CMK (cell line): Measurements from ENCODE around the gene SEC31A.
"Not testable (repeated sequence)": the region's sequence is repeated elsewhere in the genome, so short reads cannot be mapped to it uniquely, and the experiment has no call there.

Experiments used
- DNase-seq: peaks from one replicate; pipeline ENCODE4 v3.0.0-alpha.2; 2010; ENCODE audit warnings: low read depth

SEC31A gene

GRCh38 chr4:82839624-82840023 is 51.3 kb downstream of the SEC31A start:
- no peak for DNase-seq

GRCh38 chr4:82833696-82834313 is 57.1 kb downstream of the SEC31A start:
- DNase-seq: no peak

GRCh38 chr4:82833060-82833459 is 57.9 kb downstream of the SEC31A start:
- not testable (repeated sequence) for DNase-seq

- no peak for DNase-seq
These were observed 65.5 kb downstream of the SEC31A start for GRCh38 chr4:82825425-82825824.

DNA sequence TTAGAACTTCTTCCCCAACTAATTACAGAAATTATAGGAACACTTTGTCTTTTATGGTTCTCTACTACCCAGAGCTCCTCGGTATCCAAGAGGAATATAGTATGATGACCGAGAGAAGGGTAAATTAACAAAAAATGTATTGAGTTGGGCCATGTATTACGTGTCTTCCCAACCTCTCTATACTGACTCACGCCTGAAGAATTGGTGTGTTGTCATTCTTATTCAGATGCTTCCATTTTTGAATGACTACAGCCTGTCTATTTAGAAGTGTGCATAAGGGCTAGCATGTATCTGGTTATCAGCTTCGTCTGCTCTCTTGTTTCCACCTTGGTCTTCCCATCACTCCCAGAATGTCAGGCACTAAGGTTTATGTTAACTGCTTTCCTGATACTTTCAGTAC is 67.9 kb downstream of the SEC31A start:
- no peak for DNase-seq

DNA sequence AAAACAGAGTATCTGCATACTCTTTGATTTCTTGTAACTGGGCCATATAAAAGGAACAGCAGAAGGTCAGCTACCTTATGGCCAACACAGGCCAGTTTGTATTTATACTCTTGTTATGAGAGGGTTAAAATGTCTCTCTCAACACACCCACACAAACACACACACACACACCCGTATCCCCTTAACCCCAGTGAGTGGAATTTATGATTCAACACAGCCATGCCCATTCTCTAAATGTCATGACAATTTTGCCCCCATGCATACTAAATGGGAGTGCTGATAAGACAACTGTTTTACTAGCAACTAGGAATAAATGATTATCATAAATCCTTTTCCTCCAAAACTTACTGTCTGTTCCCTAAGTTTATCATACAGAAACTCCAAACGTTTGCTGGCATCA is 70.3 kb downstream of the SEC31A start:
- no peak for DNase-seq

DNA sequence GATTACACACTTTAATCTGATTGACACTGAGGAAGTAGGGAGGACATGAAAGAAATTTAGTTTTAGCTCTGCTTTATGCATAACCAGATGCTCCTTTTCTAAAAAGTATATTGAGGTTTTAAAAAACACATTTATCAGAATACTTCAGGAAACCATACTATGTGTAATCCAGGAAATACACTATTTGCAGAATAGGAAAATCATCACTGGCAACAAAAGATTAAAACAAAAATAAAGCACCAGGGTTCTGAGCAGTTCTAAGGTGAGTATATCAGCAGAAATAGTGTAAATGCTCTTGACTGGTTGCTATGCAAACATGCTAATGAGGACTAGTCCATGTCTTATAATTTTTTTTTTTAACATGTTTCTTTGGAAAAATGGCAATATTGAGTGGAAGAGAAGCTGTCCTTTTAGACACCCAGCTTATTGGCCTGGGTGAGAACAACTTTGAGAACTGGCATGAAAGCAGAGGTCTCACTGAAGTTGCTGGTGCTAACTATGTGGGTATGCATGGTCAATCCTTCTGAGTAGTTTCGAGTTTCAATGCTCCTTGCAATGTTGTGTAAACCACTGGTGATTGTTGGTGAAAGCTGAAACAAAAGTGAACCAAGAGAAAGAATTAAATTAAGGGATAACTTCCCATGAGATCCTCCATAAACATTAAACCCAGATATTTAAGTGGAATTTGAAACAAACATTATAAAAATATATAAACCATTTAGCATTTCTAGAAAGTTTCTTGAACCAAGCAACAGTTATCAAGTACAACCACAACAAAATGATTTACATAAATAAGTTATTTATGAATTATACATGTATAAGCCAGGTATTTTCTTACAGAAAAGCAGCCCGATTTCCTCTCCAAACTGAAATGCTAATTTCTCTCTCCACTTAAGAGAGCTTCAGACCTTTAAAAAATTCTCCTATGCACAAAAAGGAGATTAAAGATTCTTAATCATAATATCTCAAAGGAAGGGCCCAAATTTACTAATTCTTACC is 72.0 kb downstream of the SEC31A start:
- no peak for DNase-seq

GRCh38 chr4:82816874-82817273 is 74.1 kb downstream of the SEC31A start:
- not testable (repeated sequence) for DNase-seq

GRCh38 chr4:82814034-82814433 is 76.9 kb downstream of the SEC31A start:
- no peak for DNase-seq

- DNase-seq: no peak
These were observed 79.1 kb downstream of the SEC31A start for GRCh38 chr4:82811838-82812341.

DNA sequence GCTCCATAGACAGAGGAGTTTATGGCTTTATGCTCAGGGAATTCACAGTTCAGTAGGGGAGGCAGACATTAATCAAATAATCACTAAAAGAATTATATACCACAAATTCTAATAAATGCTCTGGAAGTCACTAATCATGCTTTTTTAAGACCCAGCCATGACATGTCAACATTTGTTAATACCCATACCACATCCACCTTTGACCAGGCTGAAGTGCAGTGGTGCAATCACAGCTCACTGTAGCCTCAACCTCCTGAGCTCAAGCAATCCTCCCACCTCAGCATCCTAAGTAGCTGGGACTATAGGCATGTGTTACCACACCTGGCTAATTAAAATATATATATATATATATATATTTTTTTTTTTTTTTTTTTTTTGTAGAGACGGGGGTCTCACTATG is 79.6 kb downstream of the SEC31A start:
- DNase-seq: no peak

DNA sequence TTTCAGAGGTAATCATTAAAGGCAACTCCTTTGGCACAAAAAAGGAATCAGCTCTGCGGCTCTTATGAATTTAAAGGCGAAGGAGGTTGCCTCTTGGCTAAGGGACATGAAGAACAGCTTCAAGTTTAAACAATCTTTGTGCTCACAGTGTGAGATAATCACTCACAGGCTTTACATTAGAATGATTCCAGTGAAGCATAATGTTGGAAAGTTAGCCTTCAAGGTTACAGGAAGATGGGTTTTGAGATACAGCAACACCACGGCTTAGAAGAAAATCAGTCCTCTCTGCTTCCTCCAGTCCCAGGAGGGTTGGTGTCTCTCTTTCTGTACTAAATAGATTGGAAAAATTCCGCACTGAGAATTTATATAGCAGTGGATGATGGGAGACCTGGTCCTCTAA is 80.8 kb downstream of the SEC31A start:
- DNase-seq: no peak

GRCh38 chr4:82809619-82810018 is 81.3 kb downstream of the SEC31A start:
- no peak for DNase-seq

DNA sequence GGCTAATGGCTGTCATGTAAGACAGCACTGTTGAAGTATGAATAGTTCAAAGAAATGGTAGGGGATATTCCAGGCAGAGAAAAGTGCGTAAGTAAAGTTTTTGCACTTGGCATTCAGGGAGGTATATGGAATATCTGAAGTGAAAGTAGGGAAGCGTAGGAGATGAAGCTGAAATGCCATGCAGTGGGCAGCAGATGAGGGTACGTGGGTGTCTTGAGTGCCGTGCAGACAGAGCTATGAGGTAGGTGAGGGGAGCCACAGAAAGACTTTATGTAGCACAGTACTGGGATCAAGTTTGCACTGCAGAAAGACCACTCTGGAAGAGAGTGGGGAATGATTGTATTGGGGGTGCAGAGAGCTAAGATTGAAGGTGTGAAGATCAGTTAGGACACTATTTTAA is 87.2 kb downstream of the SEC31A start:
- no peak for DNase-seq

- DNase-seq: no peak
These were observed 88.0 kb downstream of the SEC31A start for GRCh38 chr4:82802911-82803310.

GRCh38 chr4:82801910-82802521 is 88.9 kb downstream of the SEC31A start:
- no peak for DNase-seq

GRCh38 chr4:82799006-82799881 is 91.7 kb downstream of the SEC31A start:
- no peak for DNase-seq

DNA sequence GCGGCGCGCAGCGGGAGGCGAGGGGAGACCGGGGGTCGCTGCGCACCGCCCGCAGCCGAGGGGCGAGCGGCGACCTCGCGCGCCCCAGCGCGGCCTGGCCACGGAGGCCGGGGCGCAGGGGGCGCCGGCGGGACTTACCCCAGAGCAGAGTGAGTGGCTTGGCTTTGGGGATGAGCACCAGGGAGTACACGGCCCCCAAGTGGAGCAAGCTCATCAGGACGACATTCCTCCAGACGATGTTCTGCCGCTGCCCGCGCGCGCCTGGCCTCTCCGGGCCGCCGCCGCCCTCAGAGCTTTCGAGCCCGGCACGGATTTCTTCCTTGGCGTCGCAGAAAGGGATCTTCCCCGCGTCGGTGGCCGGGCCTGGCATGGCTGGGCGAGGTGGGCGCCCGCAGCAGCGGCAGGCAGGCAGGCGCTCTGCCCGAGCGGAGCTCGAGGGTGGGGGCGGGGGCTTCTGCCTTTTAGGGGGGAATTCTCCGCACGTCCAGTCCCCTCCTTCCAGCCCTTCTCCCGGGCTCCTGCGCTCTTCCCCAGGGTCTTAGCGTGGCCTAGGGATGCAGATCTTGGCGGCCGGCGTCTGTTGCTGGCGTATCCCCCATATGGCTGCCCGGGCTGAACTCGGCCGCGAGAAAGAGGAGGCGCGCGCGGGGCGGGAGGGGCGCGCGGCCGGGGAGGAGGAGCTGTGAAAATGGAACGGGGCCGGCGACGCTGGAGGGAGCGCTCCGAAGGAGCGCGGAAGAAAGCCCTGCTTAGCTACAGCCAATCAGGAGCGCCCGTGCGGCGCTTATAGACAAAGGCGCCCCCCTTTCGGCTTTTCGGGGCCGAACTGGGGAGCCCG is 92.6 kb downstream of the SEC31A start, which contains the start of gene SCD5:
TSS of gene SCD5 (minus strand) at position 629 of the 838 bp plus-strand sequence. CDS start at position 370, 259 bp downstream.
- peak; percentile 37 for DNase-seq

DNA sequence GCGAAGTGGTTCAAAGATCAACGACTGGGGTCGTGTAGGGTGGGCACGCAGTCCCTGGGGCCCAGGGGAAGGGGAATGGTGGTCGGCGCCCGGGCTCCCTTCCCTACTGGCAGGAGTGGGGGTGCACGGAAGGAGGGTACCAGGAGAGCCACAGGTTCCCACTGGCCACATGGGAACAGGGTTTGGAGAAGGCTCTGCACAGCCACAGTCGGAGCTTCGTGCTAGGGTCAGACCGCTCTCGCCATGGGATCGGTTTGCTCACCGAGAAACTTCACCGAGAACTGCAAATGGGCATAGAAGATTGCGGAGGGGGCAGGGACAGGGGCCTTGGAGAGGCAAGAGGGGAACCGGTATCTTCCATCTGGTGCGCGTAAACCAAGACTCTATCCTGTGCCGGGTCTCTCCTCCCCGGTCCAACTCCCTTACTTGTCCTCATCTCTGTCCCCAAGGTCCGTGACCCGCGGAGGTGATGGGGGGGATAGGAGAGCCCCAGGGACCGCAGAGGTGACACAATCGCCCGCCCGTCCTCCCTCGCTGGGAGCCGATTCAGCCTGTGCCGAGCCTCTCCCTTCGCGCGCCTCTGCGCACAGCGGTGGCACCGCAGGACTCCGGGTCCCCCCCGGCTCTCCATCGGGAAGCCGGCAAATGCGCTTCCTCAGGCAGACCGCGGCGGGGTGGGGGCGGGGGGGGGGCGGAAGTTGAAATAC is 93.4 kb downstream of the SEC31A start:
- DNase-seq: no peak

DNA sequence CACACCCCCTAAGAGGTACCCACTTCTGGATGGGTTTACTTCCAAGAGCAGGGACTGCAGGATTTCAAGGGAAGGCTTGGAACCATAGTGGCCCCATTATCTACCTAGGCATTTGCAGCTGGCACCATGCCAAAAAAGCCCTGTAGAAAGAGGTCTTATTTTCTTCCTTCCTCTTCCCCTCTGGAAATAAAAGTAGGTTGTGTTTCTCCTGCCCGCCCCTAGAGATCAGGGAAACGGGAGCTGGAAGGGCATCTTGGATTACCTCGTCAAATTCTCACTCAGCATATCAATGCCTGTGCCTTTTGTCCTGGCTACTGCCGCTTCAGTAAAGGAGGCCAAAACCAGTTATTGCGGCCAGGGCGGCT is 93.9 kb downstream of the SEC31A start:
- DNase-seq: no peak
